Hepatocyte (in vitro differentiated cells): ENCODE results near the gene PHACTR1.

Experiments used
- CTCF ChIP-seq: fragments of 200-600 bp; sonication (generic); IDR thresholded peaks from 2 replicates; pipeline ENCODE4 v1.5.1; 2016; ENCODE audit warnings: antibody characterized with exemption, mild to moderate bottlenecking; ENCODE audit not compliant: poor library complexity
- EZH2 ChIP-seq: fragments of 200-600 bp; sonication (generic); IDR thresholded peaks from 2 replicates; pipeline ENCODE4 v1.6.1; 2016; ENCODE audit warnings: antibody characterized with exemption, mild to moderate bottlenecking, borderline replicate concordance

- TF ChIP-seq CTCF (no peak), EZH2 (no peak)
Observed at GRCh38 chr6:13139119-13139518, 422.6 kb downstream of the PHACTR1 start.
